ENCODE data around the gene SETBP1.

SETBP1 gene

GRCh38 chr18:44819944-44820510, 139.3 kb downstream of the SETBP1 start:
- H3K9me3 ChIP-seq (ENCODE audit: insufficient read depth, low read depth, low read length): no peaks in the 10 kb centered on the region
- no peak overlapping the region for H2AFZ ChIP-seq (ENCODE audit: insufficient read depth, low read length, poor library complexity)
- H2BK12ac ChIP-seq (ENCODE audit: low read length): no peak overlapping the region
- no peak overlapping the region for H3K4me3 ChIP-seq (ENCODE audit: low read depth, low read length)
- no peaks in the 10 kb centered on the region for H3K27me3 ChIP-seq (ENCODE audit: insufficient read depth, low read length)
- H3K23ac ChIP-seq (ENCODE audit: low read length): no peak overlapping the region
- H4K91ac ChIP-seq (ENCODE audit: low read depth, low read length): no peak overlapping the region
- no peaks in the 10 kb centered on the region for H3K79me1 ChIP-seq (ENCODE audit: low read length)
- no peak overlapping the region for H3K14ac ChIP-seq (ENCODE audit: low read length)
- no peak overlapping the region for H4K8ac ChIP-seq (ENCODE audit: low read depth, low read length)
- no peak overlapping the region for H3K18ac ChIP-seq (ENCODE audit: low read length)
- no peak overlapping the region for H2BK120ac ChIP-seq (ENCODE audit: insufficient read depth, low read length, poor library complexity)
- no peak overlapping the region for H4K12ac ChIP-seq (ENCODE audit: low read depth, low read length)
- H3K36me3 ChIP-seq (ENCODE audit: control insufficient read depth in 1 of 2, insufficient read depth in 2 of 2, low read length in 2 of 2): no peaks in the 10 kb centered on the region
- H3K4me2 ChIP-seq (ENCODE audit: low read length): no peak overlapping the region
- peaks cover 2 to 10% of the 10 kb centered on the region in 2 experiments for H3K4me1 ChIP-seq (ENCODE audit: control insufficient read depth in 1 of 2, insufficient read depth in 2 of 2, low read length in 2 of 2)
- H3K4ac ChIP-seq (ENCODE audit: low read depth, low read length): no peak overlapping the region
- H3K9ac ChIP-seq (ENCODE audit: low read length): no peak overlapping the region
- H2BK5ac ChIP-seq (ENCODE audit: low read depth, low read length, poor library complexity): no peak overlapping the region
- H3K79me2 ChIP-seq (ENCODE audit: control insufficient read depth, insufficient read depth, low read length, poor library complexity): no peaks in the 10 kb centered on the region
- no peak overlapping the region for H2AK5ac ChIP-seq (ENCODE audit: low read length)
- H3K27ac ChIP-seq (ENCODE audit: low read depth, low read length): no peak overlapping the region
- no CpG with 5 or more reads among the region's 6 CpGs for WGBS (ENCODE audit: extremely low coverage, insufficient coverage, insufficient read length)
- DNase-seq: no peak

- H3K27me3 ChIP-seq (ENCODE audit: insufficient read depth, low read length): no peaks in the 10 kb centered on the region
- no peak overlapping the region for H2AK5ac ChIP-seq (ENCODE audit: low read length)
- H3K79me2 ChIP-seq (ENCODE audit: control insufficient read depth, insufficient read depth, low read length, poor library complexity): no peaks in the 10 kb centered on the region
- H4K91ac ChIP-seq (ENCODE audit: low read depth, low read length): no peak overlapping the region
- no peaks in the 10 kb centered on the region for H3K9me3 ChIP-seq (ENCODE audit: insufficient read depth, low read depth, low read length)
- no peak overlapping the region for H2AFZ ChIP-seq (ENCODE audit: insufficient read depth, low read length, poor library complexity)
- no peak overlapping the region for H3K9ac ChIP-seq (ENCODE audit: low read length)
- H3K4me2 ChIP-seq (ENCODE audit: low read length): no peak overlapping the region
- H3K27ac ChIP-seq (ENCODE audit: low read depth, low read length): no peak overlapping the region
- H3K4ac ChIP-seq (ENCODE audit: low read depth, low read length): no peak overlapping the region
- WGBS (ENCODE audit: extremely low coverage, insufficient coverage, insufficient read length): no CpG with 5 or more reads among the region's 1 CpG
- H4K8ac ChIP-seq (ENCODE audit: low read depth, low read length): no peak overlapping the region
- no peak for DNase-seq
- no peak overlapping the region for H3K14ac ChIP-seq (ENCODE audit: low read length)
- no peak overlapping the region for H2BK12ac ChIP-seq (ENCODE audit: low read length)
- H3K23ac ChIP-seq (ENCODE audit: low read length): no peak overlapping the region
- H3K36me3 ChIP-seq (ENCODE audit: control insufficient read depth in 1 of 2, insufficient read depth in 2 of 2, low read length in 2 of 2): no peaks in the 10 kb centered on the region
- no peaks in the 10 kb centered on the region for H3K79me1 ChIP-seq (ENCODE audit: low read length)
- no peak overlapping the region for H2BK5ac ChIP-seq (ENCODE audit: low read depth, low read length, poor library complexity)
- no peak overlapping the region for H2BK120ac ChIP-seq (ENCODE audit: insufficient read depth, low read length, poor library complexity)
- peak overlapping the region; percentile 61 for H3K18ac ChIP-seq (ENCODE audit: low read length)
- peaks cover 4 to 7% of the 10 kb centered on the region in 2 experiments for H3K4me1 ChIP-seq (ENCODE audit: control insufficient read depth in 1 of 2, insufficient read depth in 2 of 2, low read length in 2 of 2)
- H4K12ac ChIP-seq (ENCODE audit: low read depth, low read length): no peak overlapping the region
- no peak overlapping the region for H3K4me3 ChIP-seq (ENCODE audit: low read depth, low read length)
These were observed 141.2 kb downstream of the SETBP1 start for GRCh38 chr18:44821924-44822323.

GRCh38 chr18:44823286-44823685, 142.6 kb downstream of the SETBP1 start:
- no peak overlapping the region for H3K4me3 ChIP-seq (ENCODE audit: low read depth, low read length)
- H4K8ac ChIP-seq (ENCODE audit: low read depth, low read length): no peak overlapping the region
- H3K27me3 ChIP-seq (ENCODE audit: insufficient read depth, low read length): no peaks in the 10 kb centered on the region
- no peaks in the 10 kb centered on the region for H3K79me2 ChIP-seq (ENCODE audit: control insufficient read depth, insufficient read depth, low read length, poor library complexity)
- no peak for DNase-seq
- no CpG with 5 or more reads among the region's 3 CpGs for WGBS (ENCODE audit: extremely low coverage, insufficient coverage, insufficient read length)
- H3K79me1 ChIP-seq (ENCODE audit: low read length): no peaks in the 10 kb centered on the region
- no peak overlapping the region for H2BK120ac ChIP-seq (ENCODE audit: insufficient read depth, low read length, poor library complexity)
- no peaks in the 10 kb centered on the region for H3K9me3 ChIP-seq (ENCODE audit: insufficient read depth, low read depth, low read length)
- H3K9ac ChIP-seq (ENCODE audit: low read length): no peak overlapping the region
- peaks cover 4 to 6% of the 10 kb centered on the region in 2 experiments for H3K4me1 ChIP-seq (ENCODE audit: control insufficient read depth in 1 of 2, insufficient read depth in 2 of 2, low read length in 2 of 2)
- no peak overlapping the region for H2AFZ ChIP-seq (ENCODE audit: insufficient read depth, low read length, poor library complexity)
- H2BK12ac ChIP-seq (ENCODE audit: low read length): no peak overlapping the region
- H3K36me3 ChIP-seq (ENCODE audit: control insufficient read depth in 1 of 2, insufficient read depth in 2 of 2, low read length in 2 of 2): no peaks in the 10 kb centered on the region
- H3K18ac ChIP-seq (ENCODE audit: low read length): no peak overlapping the region
- H4K12ac ChIP-seq (ENCODE audit: low read depth, low read length): no peak overlapping the region
- no peak overlapping the region for H3K27ac ChIP-seq (ENCODE audit: low read depth, low read length)
- H2BK5ac ChIP-seq (ENCODE audit: low read depth, low read length, poor library complexity): no peak overlapping the region
- H3K4ac ChIP-seq (ENCODE audit: low read depth, low read length): no peak overlapping the region
- no peak overlapping the region for H3K4me2 ChIP-seq (ENCODE audit: low read length)
- H2AK5ac ChIP-seq (ENCODE audit: low read length): no peak overlapping the region
- H3K14ac ChIP-seq (ENCODE audit: low read length): no peak overlapping the region
- H3K23ac ChIP-seq (ENCODE audit: low read length): no peak overlapping the region
- no peak overlapping the region for H4K91ac ChIP-seq (ENCODE audit: low read depth, low read length)

GRCh38 chr18:44823782-44824181, 143.1 kb downstream of the SETBP1 start:
- H3K4me1 ChIP-seq (ENCODE audit: control insufficient read depth in 1 of 2, insufficient read depth in 2 of 2, low read length in 2 of 2): peaks cover 4 to 6% of the 10 kb centered on the region in 2 experiments
- H2BK120ac ChIP-seq (ENCODE audit: insufficient read depth, low read length, poor library complexity): no peak overlapping the region
- no peak overlapping the region for H4K91ac ChIP-seq (ENCODE audit: low read depth, low read length)
- no peak overlapping the region for H3K18ac ChIP-seq (ENCODE audit: low read length)
- no peak overlapping the region for H3K9ac ChIP-seq (ENCODE audit: low read length)
- no peak overlapping the region for H4K8ac ChIP-seq (ENCODE audit: low read depth, low read length)
- no peak overlapping the region for H3K27ac ChIP-seq (ENCODE audit: low read depth, low read length)
- no peak overlapping the region for H3K4me3 ChIP-seq (ENCODE audit: low read depth, low read length)
- no peak overlapping the region for H2AFZ ChIP-seq (ENCODE audit: insufficient read depth, low read length, poor library complexity)
- H3K79me2 ChIP-seq (ENCODE audit: control insufficient read depth, insufficient read depth, low read length, poor library complexity): no peaks in the 10 kb centered on the region
- H3K4me2 ChIP-seq (ENCODE audit: low read length): no peak overlapping the region
- no peaks in the 10 kb centered on the region for H3K36me3 ChIP-seq (ENCODE audit: control insufficient read depth in 1 of 2, insufficient read depth in 2 of 2, low read length in 2 of 2)
- H3K4ac ChIP-seq (ENCODE audit: low read depth, low read length): no peak overlapping the region
- H3K79me1 ChIP-seq (ENCODE audit: low read length): no peaks in the 10 kb centered on the region
- H2AK5ac ChIP-seq (ENCODE audit: low read length): no peak overlapping the region
- no peak overlapping the region for H2BK12ac ChIP-seq (ENCODE audit: low read length)
- H4K12ac ChIP-seq (ENCODE audit: low read depth, low read length): no peak overlapping the region
- H3K9me3 ChIP-seq (ENCODE audit: insufficient read depth, low read depth, low read length): no peaks in the 10 kb centered on the region
- no peaks in the 10 kb centered on the region for H3K27me3 ChIP-seq (ENCODE audit: insufficient read depth, low read length)
- H2BK5ac ChIP-seq (ENCODE audit: low read depth, low read length, poor library complexity): no peak overlapping the region
- no peak overlapping the region for H3K23ac ChIP-seq (ENCODE audit: low read length)
- DNase-seq: no peak
- no peak overlapping the region for H3K14ac ChIP-seq (ENCODE audit: low read length)
